ENCODE data around the gene DXO. TPM values are rescaled to one million over a fixed set of nuclear protein-coding genes. Genes with fewer than 3 reads are reported as not detected.

Gene DXO
- total and polyA plus RNA-seq, 2 of the 13 experiments (the other 11 are each of a cell fraction or from before 2014, with no cell fraction given): 18.6 to 26.2 TPM

DNA sequence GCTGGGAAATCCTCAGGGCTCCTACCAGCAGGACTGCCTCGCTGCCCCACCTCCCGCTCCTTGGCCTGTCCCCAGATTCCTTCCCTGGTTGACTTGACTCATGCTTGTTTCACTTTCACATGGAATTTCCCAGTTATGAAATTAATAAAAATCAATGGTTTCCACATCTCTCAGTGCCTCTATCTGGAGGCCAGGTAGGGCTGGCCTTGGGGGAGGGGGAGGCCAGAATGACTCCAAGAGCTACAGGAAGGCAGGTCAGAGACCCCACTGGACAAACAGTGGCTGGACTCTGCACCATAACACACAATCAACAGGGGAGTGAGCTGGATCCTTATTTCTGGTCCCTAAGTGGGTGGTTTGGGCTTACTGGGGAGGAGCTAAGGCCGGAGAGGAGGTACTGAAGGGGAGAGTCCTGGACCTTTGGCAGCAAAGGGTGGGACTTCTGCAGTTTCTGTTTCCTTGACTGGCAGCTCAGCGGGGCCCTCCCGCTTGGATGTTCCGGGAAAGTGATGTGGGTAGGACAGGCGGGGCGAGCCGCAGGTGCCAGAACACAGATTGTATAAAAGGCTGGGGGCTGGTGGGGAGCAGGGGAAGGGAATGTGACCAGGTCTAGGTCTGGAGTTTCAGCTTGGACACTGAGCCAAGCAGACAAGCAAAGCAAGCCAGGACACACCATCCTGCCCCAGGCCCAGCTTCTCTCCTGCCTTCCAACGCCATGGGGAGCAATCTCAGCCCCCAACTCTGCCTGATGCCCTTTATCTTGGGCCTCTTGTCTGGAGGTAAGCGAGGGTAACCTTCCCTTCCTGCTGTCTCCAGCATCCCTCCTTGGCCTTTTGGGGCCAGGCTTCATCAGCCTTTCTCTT, 26.2 kb downstream of the DXO start, which contains the start of gene CFB (continued):
- TF ChIP-seq ZNF607 (CRISPR knock-in tag; IDR thresholded peaks at IDR 0.05; ENCODE audit: borderline replicate concordance) (peak; percentile 96), ZNF777 (CRISPR knock-in tag; IDR thresholded peaks at IDR 0.05) (peak; percentile 34; the same call in 1 of the 2 replicates), RBAK (CRISPR knock-in tag; IDR thresholded peaks at IDR 0.05) (peak; percentile 53; the same call in 1 of the 2 replicates), PAX8 (CRISPR knock-in tag; IDR thresholded peaks at IDR 0.05; ENCODE audit: borderline replicate concordance) (no peak), SUZ12 (IDR thresholded peaks at IDR 0.05; ENCODE audit: low read depth, low read length) (no peak), MTF2 (CRISPR knock-in tag; IDR thresholded peaks at IDR 0.05; ENCODE audit: borderline replicate concordance) (peak; percentile 48; the same call in 1 of the 2 replicates), KLF12 (CRISPR knock-in tag; IDR thresholded peaks at IDR 0.05; ENCODE audit: borderline replicate concordance) (peak; percentile 46; the same call in 1 of the 2 replicates), KAT7 (CRISPR knock-in tag; IDR thresholded peaks at IDR 0.05; ENCODE audit: borderline replicate concordance) (peak; percentile 91), ZNF124 (CRISPR knock-in tag; IDR thresholded peaks at IDR 0.05) (peak; percentile 47; the same call in 1 of the 2 replicates), BRCA1 (CRISPR knock-in tag; IDR thresholded peaks at IDR 0.05) (0 out of 2 replicates have a peak, but pooled peaks have one; percentile 33), HOXA5 (CRISPR knock-in tag; IDR thresholded peaks at IDR 0.05) (peak; percentile 78; the same call in 1 of the 2 replicates), ZNF3 (CRISPR knock-in tag; IDR thresholded peaks at IDR 0.05) (no peak; the same call in 1 of the 2 replicates), ZNF644 (CRISPR knock-in tag; IDR thresholded peaks at IDR 0.05; ENCODE audit: low read depth) (no peak), AGO2 (optimal IDR thresholded peaks at IDR 0.05; ENCODE audit: low read depth, low read length) (peak; percentile 55)
- TF ChIP-seq, protein P1, sequence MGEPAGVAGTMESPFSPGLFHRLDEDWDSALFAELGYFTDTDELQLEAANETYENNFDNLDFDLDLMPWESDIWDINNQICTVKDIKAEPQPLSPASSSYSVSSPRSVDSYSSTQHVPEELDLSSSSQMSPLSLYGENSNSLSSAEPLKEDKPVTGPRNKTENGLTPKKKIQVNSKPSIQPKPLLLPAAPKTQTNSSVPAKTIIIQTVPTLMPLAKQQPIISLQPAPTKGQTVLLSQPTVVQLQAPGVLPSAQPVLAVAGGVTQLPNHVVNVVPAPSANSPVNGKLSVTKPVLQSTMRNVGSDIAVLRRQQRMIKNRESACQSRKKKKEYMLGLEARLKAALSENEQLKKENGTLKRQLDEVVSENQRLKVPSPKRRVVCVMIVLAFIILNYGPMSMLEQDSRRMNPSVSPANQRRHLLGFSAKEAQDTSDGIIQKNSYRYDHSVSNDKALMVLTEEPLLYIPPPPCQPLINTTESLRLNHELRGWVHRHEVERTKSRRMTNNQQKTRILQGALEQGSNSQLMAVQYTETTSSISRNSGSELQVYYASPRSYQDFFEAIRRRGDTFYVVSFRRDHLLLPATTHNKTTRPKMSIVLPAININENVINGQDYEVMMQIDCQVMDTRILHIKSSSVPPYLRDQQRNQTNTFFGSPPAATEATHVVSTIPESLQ (CRISPR knock-in tag; conservative IDR thresholded peaks at IDR 0.05): peak; percentile 62; the same call in 1 of the 2 replicates
- TF ChIP-seq, protein P2, sequence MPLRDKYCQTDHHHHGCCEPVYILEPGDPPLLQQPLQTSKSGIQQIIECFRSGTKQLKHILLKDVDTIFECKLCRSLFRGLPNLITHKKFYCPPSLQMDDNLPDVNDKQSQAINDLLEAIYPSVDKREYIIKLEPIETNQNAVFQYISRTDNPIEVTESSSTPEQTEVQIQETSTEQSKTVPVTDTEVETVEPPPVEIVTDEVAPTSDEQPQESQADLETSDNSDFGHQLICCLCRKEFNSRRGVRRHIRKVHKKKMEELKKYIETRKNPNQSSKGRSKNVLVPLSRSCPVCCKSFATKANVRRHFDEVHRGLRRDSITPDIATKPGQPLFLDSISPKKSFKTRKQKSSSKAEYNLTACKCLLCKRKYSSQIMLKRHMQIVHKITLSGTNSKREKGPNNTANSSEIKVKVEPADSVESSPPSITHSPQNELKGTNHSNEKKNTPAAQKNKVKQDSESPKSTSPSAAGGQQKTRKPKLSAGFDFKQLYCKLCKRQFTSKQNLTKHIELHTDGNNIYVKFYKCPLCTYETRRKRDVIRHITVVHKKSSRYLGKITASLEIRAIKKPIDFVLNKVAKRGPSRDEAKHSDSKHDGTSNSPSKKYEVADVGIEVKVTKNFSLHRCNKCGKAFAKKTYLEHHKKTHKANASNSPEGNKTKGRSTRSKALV (CRISPR knock-in tag; IDR thresholded peaks at IDR 0.05): 0 out of 2 replicates have a peak, but pooled peaks have one; percentile 73
- TF ChIP-seq, protein P3, sequence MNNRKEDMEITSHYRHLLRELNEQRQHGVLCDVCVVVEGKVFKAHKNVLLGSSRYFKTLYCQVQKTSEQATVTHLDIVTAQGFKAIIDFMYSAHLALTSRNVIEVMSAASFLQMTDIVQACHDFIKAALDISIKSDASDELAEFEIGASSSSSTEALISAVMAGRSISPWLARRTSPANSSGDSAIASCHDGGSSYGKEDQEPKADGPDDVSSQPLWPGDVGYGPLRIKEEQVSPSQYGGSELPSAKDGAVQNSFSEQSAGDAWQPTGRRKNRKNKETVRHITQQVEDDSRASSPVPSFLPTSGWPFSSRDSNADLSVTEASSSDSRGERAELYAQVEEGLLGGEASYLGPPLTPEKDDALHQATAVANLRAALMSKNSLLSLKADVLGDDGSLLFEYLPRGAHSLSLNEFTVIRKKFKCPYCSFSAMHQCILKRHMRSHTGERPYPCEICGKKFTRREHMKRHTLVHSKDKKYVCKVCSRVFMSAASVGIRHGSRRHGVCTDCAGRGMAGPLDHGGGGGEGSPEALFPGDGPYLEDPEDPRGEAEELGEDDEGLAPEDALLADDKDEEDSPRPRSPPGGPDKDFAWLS (CRISPR knock-in tag; IDR thresholded peaks at IDR 0.05; ENCODE audit: borderline replicate concordance): no peak
- TF ChIP-seq, protein P4, sequence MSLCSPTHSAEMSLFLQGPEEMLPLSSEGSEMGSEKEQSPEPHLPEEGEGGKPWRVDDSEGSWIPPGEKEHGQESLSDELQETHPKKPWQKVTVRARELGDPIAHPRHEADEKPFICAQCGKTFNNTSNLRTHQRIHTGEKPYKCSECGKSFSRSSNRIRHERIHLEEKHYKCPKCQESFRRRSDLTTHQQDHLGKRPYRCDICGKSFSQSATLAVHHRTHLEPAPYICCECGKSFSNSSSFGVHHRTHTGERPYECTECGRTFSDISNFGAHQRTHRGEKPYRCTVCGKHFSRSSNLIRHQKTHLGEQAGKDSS (CRISPR knock-in tag; IDR thresholded peaks at IDR 0.05; ENCODE audit: borderline replicate concordance, low read depth): peak; percentile 76; the same call in 1 of the 2 replicates
- TF ChIP-seq, protein P5, sequence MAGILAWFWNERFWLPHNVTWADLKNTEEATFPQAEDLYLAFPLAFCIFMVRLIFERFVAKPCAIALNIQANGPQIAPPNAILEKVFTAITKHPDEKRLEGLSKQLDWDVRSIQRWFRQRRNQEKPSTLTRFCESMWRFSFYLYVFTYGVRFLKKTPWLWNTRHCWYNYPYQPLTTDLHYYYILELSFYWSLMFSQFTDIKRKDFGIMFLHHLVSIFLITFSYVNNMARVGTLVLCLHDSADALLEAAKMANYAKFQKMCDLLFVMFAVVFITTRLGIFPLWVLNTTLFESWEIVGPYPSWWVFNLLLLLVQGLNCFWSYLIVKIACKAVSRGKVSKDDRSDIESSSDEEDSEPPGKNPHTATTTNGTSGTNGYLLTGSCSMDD (CRISPR knock-in tag; IDR thresholded peaks at IDR 0.05): no peak

All from HepG2 (cell line).